Upper lobe of left lung (tissue), 6 donors: ENCODE data around the gene AOAH. TPM values are rescaled to one million over a fixed set of nuclear protein-coding genes. Genes with fewer than 3 reads are reported as not detected.

Experiments used
- ATAC-seq, 2 donors: fragments of 200-7000 bp; cut with Tn5 transposase; one replicate each; pipeline ENCODE4 v1.9.1; 2022; ENCODE audit warnings: mild to moderate bottlenecking in 2 of 2, moderate library complexity in 2 of 2; ENCODE audit not compliant: low FRiP score in 2 of 2
- DNase-seq, 2 donors: peaks; one replicate each; pipeline ENCODE4 v3.0.0-alpha.2; 2019 to 2020
- H3K27ac ChIP-seq, 4 donors: fragments of 200-600 bp; sonication (generic); one replicate each; pipeline ENCODE4 v1.5.1; 2016 to 2019
- H3K27me3 ChIP-seq, 4 donors: fragments of 200-600 bp; sonication (generic); one replicate each; pipeline ENCODE4 v1.5.1; 2017 to 2019
- H3K36me3 ChIP-seq, 4 donors: fragments of 200-600 bp; sonication (generic); one replicate each; pipeline ENCODE4 v1.5.1; 2016 to 2019
- H3K4me1 ChIP-seq, 4 donors: fragments of 200-600 bp; sonication (generic); one replicate each; pipeline ENCODE4 v1.5.1; 2018 to 2019
- H3K4me3 ChIP-seq, 4 donors: fragments of 200-600 bp; sonication (generic); one replicate each; pipeline ENCODE4 v1.5.1; 2017 to 2019; ENCODE audit warnings: mild to moderate bottlenecking in 2 of 4, moderate library complexity in 1 of 4
- H3K9me3 ChIP-seq, 4 donors: fragments of 200-600 bp; sonication (generic); one replicate each; pipeline ENCODE4 v1.5.1; 2018 to 2019
- CTCF ChIP-seq, 6 experiments: fragments of 450-650 bp in 4 of 6; fragments of 200-600 bp in 2 of 6; sonication (generic) in 2 of 6; IDR thresholded peaks; one replicate each; pipeline ENCODE4 v1.5.1; 2016 to 2019; ENCODE audit warnings: antibody characterized with exemption in 6 of 6
- EP300 ChIP-seq, 4 donors: sonication (generic); formaldehyde crosslinking; IDR thresholded peaks; one replicate each; pipeline ENCODE4 v1.5.1; 2017; ENCODE audit warnings: antibody characterized with exemption in 4 of 4, control low read depth in 2 of 4
- POLR2A ChIP-seq, 4 donors: fragments of 450-650 bp; IDR thresholded peaks; one replicate each; pipeline ENCODE4 v1.5.1; 2016 to 2017; ENCODE audit warnings: antibody characterized with exemption in 4 of 4, mild to moderate bottlenecking in 2 of 4
- POLR2AphosphoS5 ChIP-seq, 2 donors: sonication (generic); formaldehyde crosslinking; IDR thresholded peaks; one replicate each; pipeline ENCODE4 v1.5.1; 2017; ENCODE audit warnings: antibody characterized with exemption in 2 of 2
- WGBS, 2 donors: methylation state at CpG; one replicate each; pipeline ENCODE4 v1.1.5; 2017 to 2018; 5-methylcytosine and 5-hydroxymethylcytosine counted together
- total RNA-seq, 6 donors: library from RNA; depleted of rRNA in 4 of 6; stranded (reverse); fragments of >200 nt in 4 of 6; gene quantifications; one replicate each; pipeline versions ENCODE4 v1.1.0 to v1.2.1, GENCODE V29; 2016 to 2021
- donor health status: DM: no; HTN: no; CAD: no; lungs with moderate emphysema.
- donor health status: DM: no; HTN: yes; CAD: no; lungs with severe emphysema.

The AOAH gene
- total RNA-seq, 6 donors from 2014 or later, result 18.5 to 36.8 (median 25.7) TPM

- Histone ChIP-seq H3K4me3 (no peak overlapping the region), H3K27me3 (no peaks in the 10 kb centered on the region), H3K27ac (no peak overlapping the region), H3K36me3 (peaks cover 0 to 3% (median 0%) of the 10 kb centered on the region in 4 donors), H3K4me1 (peaks cover 9 to 21% (median 13%) of the 10 kb centered on the region in 4 donors), H3K9me3 (no peaks in the 10 kb centered on the region)
- 67 to 95% methylated on average over 3 of the region's 3 CpGs for WGBS, 2 donors
- no peak for TF ChIP-seq POLR2A (IDR thresholded peaks at IDR 0.05)
- no peak for TF ChIP-seq POLR2AphosphoS5 (IDR thresholded peaks at IDR 0.05)
- no peak for TF ChIP-seq CTCF (IDR thresholded peaks at IDR 0.05)
- TF ChIP-seq EP300 (IDR thresholded peaks at IDR 0.05), result no peak
- DNase-seq (no peak), ATAC-seq (no peak)
These were observed 126.1 kb downstream of the AOAH start for GRCh38 chr7:36598054-36598674.

- DNase-seq, result no peak
- TF ChIP-seq POLR2AphosphoS5 (IDR thresholded peaks at IDR 0.05), result no peak
- TF ChIP-seq CTCF (IDR thresholded peaks at IDR 0.05), result no peak
- TF ChIP-seq POLR2A (IDR thresholded peaks at IDR 0.05), result no peak
- 62 to 79% methylated on average over 7 of the region's 7 CpGs for WGBS, 2 donors
These were observed 127.1 kb downstream of the AOAH start for GRCh38 chr7:36597090-36597773.

GRCh38 chr7:36594445-36594844 is 129.8 kb downstream of the AOAH start:
- 81 to 93% methylated on average over 2 of the region's 2 CpGs for WGBS, 2 donors
- peak in 1 of 2 donors; percentile 40 for DNase-seq
- peaks cover 0 to 3% (median 0%) of the 10 kb centered on the region in 4 donors for H3K36me3 ChIP-seq
- no peak overlapping the region for H3K4me3 ChIP-seq
- TF ChIP-seq POLR2AphosphoS5 (IDR thresholded peaks at IDR 0.05) (no peak), CTCF (IDR thresholded peaks at IDR 0.05) (no peak), EP300 (IDR thresholded peaks at IDR 0.05) (no peak), POLR2A (IDR thresholded peaks at IDR 0.05) (no peak)
- H3K27me3 ChIP-seq, result no peaks in the 10 kb centered on the region
- ATAC-seq, result no peak
- peak overlapping the region in 1 of 4 donors; percentile 42 for H3K27ac ChIP-seq
- H3K9me3 ChIP-seq, result no peaks in the 10 kb centered on the region
- peaks cover 0 to 1% (median under 1%) of the 10 kb centered on the region in 4 donors for H3K4me1 ChIP-seq

More at GRCh38 chr7:36597090-36597773, 127.1 kb downstream of the AOAH start:
- no peak overlapping the region for H3K27ac ChIP-seq
- H3K27me3 ChIP-seq, result no peaks in the 10 kb centered on the region
- H3K9me3 ChIP-seq, result no peaks in the 10 kb centered on the region
- H3K36me3 ChIP-seq, result peaks cover 0 to 3% (median 0%) of the 10 kb centered on the region in 4 donors
- peaks cover 9 to 21% (median 13%) of the 10 kb centered on the region in 4 donors for H3K4me1 ChIP-seq
- no peak overlapping the region for H3K4me3 ChIP-seq
- ATAC-seq, result no peak

GRCh38 chr7:36591636-36592035 is 132.7 kb downstream of the AOAH start:
- Histone ChIP-seq H3K4me3 (no peak overlapping the region), H3K4me1 (no peaks in the 10 kb centered on the region), H3K27me3 (no peaks in the 10 kb centered on the region), H3K36me3 (no peaks in the 10 kb centered on the region), H3K9me3 (no peaks in the 10 kb centered on the region), H3K27ac (peak overlapping the region in 2 of 4 donors; percentile 14 to 36)
- TF ChIP-seq POLR2A (IDR thresholded peaks at IDR 0.05), result no peak
- no peak for TF ChIP-seq EP300 (IDR thresholded peaks at IDR 0.05)
- no peak for TF ChIP-seq POLR2AphosphoS5 (IDR thresholded peaks at IDR 0.05)
- WGBS, 2 donors, result 70 to 95% methylated on average over 3 of the region's 3 CpGs
- ATAC-seq (peak in 1 of 2 donors; percentile 44), DNase-seq (no peak)

- no peaks in the 10 kb centered on the region for H3K27me3 ChIP-seq
- TF ChIP-seq CTCF (IDR thresholded peaks at IDR 0.05) (no peak), POLR2A (IDR thresholded peaks at IDR 0.05) (no peak), EP300 (IDR thresholded peaks at IDR 0.05) (no peak), POLR2AphosphoS5 (IDR thresholded peaks at IDR 0.05) (no peak)
- H3K9me3 ChIP-seq, result no peaks in the 10 kb centered on the region
- H3K36me3 ChIP-seq, result no peaks in the 10 kb centered on the region
- WGBS, 2 donors, result 65 to 99% methylated on average over 3 of the region's 3 CpGs
- H3K4me3 ChIP-seq, result no peak overlapping the region
- H3K27ac ChIP-seq, result no peak overlapping the region
- DNase-seq (no peak), ATAC-seq (no peak)
- no peaks in the 10 kb centered on the region for H3K4me1 ChIP-seq
These were observed 134.9 kb downstream of the AOAH start for GRCh38 chr7:36589391-36589790.
